Measurements from ENCODE around the gene CDX2. TPM values are rescaled to one million over a fixed set of nuclear protein-coding genes. Genes with fewer than 3 reads are reported as not detected.
A peak's percentile ranks its signal among the peaks of the same experiment; 100 is the strongest.

Gene CDX2
- total and polyA plus RNA-seq, 2 experiments from 2014 or later = not detected

DNA sequence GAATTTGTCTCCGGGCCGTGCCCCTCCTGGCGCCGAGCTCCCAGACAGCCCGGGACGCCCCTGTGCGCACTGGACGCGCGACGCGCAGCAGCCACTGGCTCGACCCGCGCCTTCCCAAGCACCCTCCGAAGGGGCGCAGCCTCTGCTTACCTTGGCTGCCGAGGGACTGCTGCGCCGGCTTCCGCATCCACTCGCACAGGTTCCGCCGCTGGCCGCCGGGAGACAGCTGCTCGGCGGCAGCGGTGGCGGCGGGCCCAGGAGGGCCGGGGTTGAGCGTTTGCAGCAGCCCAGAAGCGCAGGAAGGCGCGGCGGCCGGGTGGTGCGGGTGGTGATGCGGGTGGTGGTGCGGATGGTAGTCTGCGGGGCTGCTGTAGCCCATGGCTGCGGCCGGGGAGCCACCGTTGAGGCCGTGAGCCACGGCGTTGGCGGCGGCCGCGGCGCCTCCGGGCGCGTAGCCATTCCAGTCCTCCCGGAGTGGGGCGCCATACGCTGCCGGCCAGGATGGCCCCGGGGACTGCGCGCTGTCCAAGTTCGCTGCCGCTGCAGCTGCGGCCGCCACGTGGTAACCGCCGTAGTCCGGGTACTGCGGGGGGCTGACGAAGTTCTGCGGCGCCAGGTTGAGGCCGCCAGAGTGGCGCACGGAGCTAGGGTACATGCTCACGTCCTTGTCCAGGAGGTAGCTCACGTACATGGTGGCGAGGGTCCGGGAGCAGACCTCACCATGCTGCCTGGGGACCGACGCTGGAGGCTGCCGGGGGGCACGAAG lies 616 bp downstream of the CDX2 start:
- Histone ChIP-seq H3K36me3 (ENCODE audit: insufficient read depth) (no peaks in the 10 kb centered on the region; the same call in 1 of the 2 replicates), H3K27ac (ENCODE audit: low read depth) (no peak overlapping the region), H3K4me1 (ENCODE audit: insufficient read depth) (peaks cover 67% of the 10 kb centered on the region), H2AFZ (no peak overlapping the region), H4K20me1 (replicated peaks; ENCODE audit: insufficient read depth) (peaks cover 48% of the 10 kb centered on the region), H3K79me2 (replicated peaks; ENCODE audit: insufficient read depth) (no peaks in the 10 kb centered on the region), H3K4me3 (peak overlapping the region; percentile 41), H3F3A (replicated peaks; ENCODE audit: low read depth) (peaks cover 49% of the 10 kb centered on the region), H3K27me3 (ENCODE audit: insufficient read depth) (peaks cover 100% of the 10 kb centered on the region), H3K9me2 (ENCODE audit: insufficient read depth) (no peaks in the 10 kb centered on the region), H3K4me2 (peak overlapping the region; percentile 73)
- peak overlapping the region; percentile 51; the same call in 2 of the 3 replicates for H3K4me3 Mint-ChIP-seq
- H3K27me3 Mint-ChIP-seq (ENCODE audit: insufficient read depth, low read depth, poor library complexity) = peaks cover 100% of the 10 kb centered on the region
- no peak for TF ChIP-seq ZNF462 (CRISPR knock-in tag; IDR thresholded peaks at IDR 0.05)
- no peak for TF ChIP-seq POLR2AphosphoS5 (IDR thresholded peaks at IDR 0.05; ENCODE audit: low read depth)
- peak; percentile 77 for TF ChIP-seq EZH2 (IDR thresholded peaks at IDR 0.05; ENCODE audit: low read depth, unreplicated experiment)
- 0 out of 2 replicates have a peak, but pooled peaks have one; percentile 54 for TF ChIP-seq CREB1 (CRISPR knock-in tag; IDR thresholded peaks at IDR 0.05; ENCODE audit: low read depth)
- no peak for TF ChIP-seq NANOG (IDR thresholded peaks at IDR 0.05; ENCODE audit: borderline replicate concordance)
- peak; percentile 73 for TF ChIP-seq EZH2phosphoT487 (IDR thresholded peaks at IDR 0.05; ENCODE audit: unreplicated experiment)
- TF ChIP-seq ZNF331 (CRISPR knock-in tag; IDR thresholded peaks at IDR 0.05; ENCODE audit: low read depth) = no peak
- TF ChIP-seq JUNB (IDR thresholded peaks at IDR 0.05; ENCODE audit: unreplicated experiment) = no peak
- TF ChIP-seq, protein P1, sequence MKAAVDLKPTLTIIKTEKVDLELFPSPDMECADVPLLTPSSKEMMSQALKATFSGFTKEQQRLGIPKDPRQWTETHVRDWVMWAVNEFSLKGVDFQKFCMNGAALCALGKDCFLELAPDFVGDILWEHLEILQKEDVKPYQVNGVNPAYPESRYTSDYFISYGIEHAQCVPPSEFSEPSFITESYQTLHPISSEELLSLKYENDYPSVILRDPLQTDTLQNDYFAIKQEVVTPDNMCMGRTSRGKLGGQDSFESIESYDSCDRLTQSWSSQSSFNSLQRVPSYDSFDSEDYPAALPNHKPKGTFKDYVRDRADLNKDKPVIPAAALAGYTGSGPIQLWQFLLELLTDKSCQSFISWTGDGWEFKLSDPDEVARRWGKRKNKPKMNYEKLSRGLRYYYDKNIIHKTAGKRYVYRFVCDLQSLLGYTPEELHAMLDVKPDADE (IDR thresholded peaks at IDR 0.05) = no peak
- no peak for TF ChIP-seq STAT1 (IDR thresholded peaks at IDR 0.05; ENCODE audit: unreplicated experiment)
- TF ChIP-seq, protein P2, sequence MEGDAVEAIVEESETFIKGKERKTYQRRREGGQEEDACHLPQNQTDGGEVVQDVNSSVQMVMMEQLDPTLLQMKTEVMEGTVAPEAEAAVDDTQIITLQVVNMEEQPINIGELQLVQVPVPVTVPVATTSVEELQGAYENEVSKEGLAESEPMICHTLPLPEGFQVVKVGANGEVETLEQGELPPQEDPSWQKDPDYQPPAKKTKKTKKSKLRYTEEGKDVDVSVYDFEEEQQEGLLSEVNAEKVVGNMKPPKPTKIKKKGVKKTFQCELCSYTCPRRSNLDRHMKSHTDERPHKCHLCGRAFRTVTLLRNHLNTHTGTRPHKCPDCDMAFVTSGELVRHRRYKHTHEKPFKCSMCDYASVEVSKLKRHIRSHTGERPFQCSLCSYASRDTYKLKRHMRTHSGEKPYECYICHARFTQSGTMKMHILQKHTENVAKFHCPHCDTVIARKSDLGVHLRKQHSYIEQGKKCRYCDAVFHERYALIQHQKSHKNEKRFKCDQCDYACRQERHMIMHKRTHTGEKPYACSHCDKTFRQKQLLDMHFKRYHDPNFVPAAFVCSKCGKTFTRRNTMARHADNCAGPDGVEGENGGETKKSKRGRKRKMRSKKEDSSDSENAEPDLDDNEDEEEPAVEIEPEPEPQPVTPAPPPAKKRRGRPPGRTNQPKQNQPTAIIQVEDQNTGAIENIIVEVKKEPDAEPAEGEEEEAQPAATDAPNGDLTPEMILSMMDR (conservative IDR thresholded peaks at IDR 0.05; ENCODE audit: low read depth in 2 of 2) = peak in 1 of 2 experiments; percentile 17; a peak in 1 of 4 replicates
- TF ChIP-seq, protein P3, sequence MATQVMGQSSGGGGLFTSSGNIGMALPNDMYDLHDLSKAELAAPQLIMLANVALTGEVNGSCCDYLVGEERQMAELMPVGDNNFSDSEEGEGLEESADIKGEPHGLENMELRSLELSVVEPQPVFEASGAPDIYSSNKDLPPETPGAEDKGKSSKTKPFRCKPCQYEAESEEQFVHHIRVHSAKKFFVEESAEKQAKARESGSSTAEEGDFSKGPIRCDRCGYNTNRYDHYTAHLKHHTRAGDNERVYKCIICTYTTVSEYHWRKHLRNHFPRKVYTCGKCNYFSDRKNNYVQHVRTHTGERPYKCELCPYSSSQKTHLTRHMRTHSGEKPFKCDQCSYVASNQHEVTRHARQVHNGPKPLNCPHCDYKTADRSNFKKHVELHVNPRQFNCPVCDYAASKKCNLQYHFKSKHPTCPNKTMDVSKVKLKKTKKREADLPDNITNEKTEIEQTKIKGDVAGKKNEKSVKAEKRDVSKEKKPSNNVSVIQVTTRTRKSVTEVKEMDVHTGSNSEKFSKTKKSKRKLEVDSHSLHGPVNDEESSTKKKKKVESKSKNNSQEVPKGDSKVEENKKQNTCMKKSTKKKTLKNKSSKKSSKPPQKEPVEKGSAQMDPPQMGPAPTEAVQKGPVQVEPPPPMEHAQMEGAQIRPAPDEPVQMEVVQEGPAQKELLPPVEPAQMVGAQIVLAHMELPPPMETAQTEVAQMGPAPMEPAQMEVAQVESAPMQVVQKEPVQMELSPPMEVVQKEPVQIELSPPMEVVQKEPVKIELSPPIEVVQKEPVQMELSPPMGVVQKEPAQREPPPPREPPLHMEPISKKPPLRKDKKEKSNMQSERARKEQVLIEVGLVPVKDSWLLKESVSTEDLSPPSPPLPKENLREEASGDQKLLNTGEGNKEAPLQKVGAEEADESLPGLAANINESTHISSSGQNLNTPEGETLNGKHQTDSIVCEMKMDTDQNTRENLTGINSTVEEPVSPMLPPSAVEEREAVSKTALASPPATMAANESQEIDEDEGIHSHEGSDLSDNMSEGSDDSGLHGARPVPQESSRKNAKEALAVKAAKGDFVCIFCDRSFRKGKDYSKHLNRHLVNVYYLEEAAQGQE (IDR thresholded peaks at IDR 0.05; ENCODE audit: unreplicated experiment) = no peak
- TF ChIP-seq ZNF114 (CRISPR knock-in tag; IDR thresholded peaks at IDR 0.05) = no peak
- peak; percentile 4 for ATAC-seq
- peak; percentile 72 for DNase-seq (ENCODE audit: low spot score)
- no peaks in the 10 kb centered on the region; the same call in 2 of the 3 replicates for H3K9me3 Mint-ChIP-seq
- H3K4me1 Mint-ChIP-seq = peaks cover 58% of the 10 kb centered on the region
- no peak overlapping the region for H3K27ac Mint-ChIP-seq
- H3K36me3 Mint-ChIP-seq (ENCODE audit: low read depth) = no peaks in the 10 kb centered on the region; the same call in 2 of the 3 replicates
